Activated T-helper 2 cell treated with anti-CD3 and anti-CD28 coated beads, Interferon-gamma antibody, Interleukin-2, Interleukin-4, amounts not matched to agents 10 μg/mL and 5 μg/mL and 100 μg/mL, durations not matched to agents 14 hours and 24 hours and 36 hours (primary cell): ENCODE data around the gene KIAA1671. TPM values are rescaled to one million over a fixed set of nuclear protein-coding genes. Genes with fewer than 3 reads are reported as not detected.
A peak's percentile ranks its signal among the peaks of the same experiment; 100 is the strongest.

Experiments
- DNase-seq: peaks from one replicate; pipeline ENCODE4 v3.0.0; 2021; ENCODE audit warnings: low spot score
- H3K27ac Mint-ChIP-seq: one replicate; pipeline ENCODE4 v1.8.0; 2021; ENCODE audit warnings: mixed read lengths
- H3K27me3 Mint-ChIP-seq: one replicate; pipeline ENCODE4 v1.8.0; 2021; ENCODE audit warnings: low read depth, mixed read lengths
- H3K36me3 Mint-ChIP-seq: one replicate; pipeline ENCODE4 v1.8.0; 2021; ENCODE audit warnings: low read depth, mixed read lengths
- H3K4me1 Mint-ChIP-seq: one replicate; pipeline ENCODE4 v1.8.0; 2021; ENCODE audit warnings: low read depth, mixed read lengths
- H3K4me3 Mint-ChIP-seq: one replicate; pipeline ENCODE4 v1.8.0; 2021; ENCODE audit warnings: low read depth, mild to moderate bottlenecking, moderate library complexity, mixed read lengths
- H3K9me3 Mint-ChIP-seq: one replicate; pipeline ENCODE4 v1.8.0; 2021; ENCODE audit warnings: mixed read lengths
- intact Hi-C: fragments of 100-400 bp; cut with micrococcal nuclease; formaldehyde crosslinking; loops from one replicate; pipeline ENCODE4 v1.15.1; 2023
- total RNA-seq: library from RNA; stranded (reverse); gene quantifications from 2 replicates; pipeline ENCODE4 v1.2.3, GENCODE V29; 2022

KIAA1671 gene
- total RNA-seq, 1 donor from 2014 or later, result 10.5 TPM

- Mint-ChIP-seq H3K9me3 (no peaks in the 10 kb centered on the region), H3K4me1 (peaks cover 42% of the 10 kb centered on the region), H3K27ac (no peak overlapping the region), H3K27me3 (no peaks in the 10 kb centered on the region), H3K36me3 (no peaks in the 10 kb centered on the region), H3K4me3 (no peak overlapping the region)
- intact Hi-C loops, result no loop called here
- DNase-seq, result no peak
These were observed 37.9 kb downstream of the KIAA1671 start for GRCh38 chr22:24990344-24990905.

GRCh38 chr22:24992946-24993345 lies 40.4 kb downstream of the KIAA1671 start:
- no peak overlapping the region for H3K4me3 Mint-ChIP-seq
- peaks cover 46% of the 10 kb centered on the region for H3K4me1 Mint-ChIP-seq
- no peaks in the 10 kb centered on the region for H3K36me3 Mint-ChIP-seq
- H3K9me3 Mint-ChIP-seq, result no peaks in the 10 kb centered on the region
- no peaks in the 10 kb centered on the region for H3K27me3 Mint-ChIP-seq
- no peak for DNase-seq
- intact Hi-C loops, result no loop called here
- H3K27ac Mint-ChIP-seq, result no peak overlapping the region

- intact Hi-C loops, result loop anchor here (1.0 to 2.0 kb wide), 2 partner anchors 54 to 61 kb away; no protein-coding TSS in a partner anchor
- peak overlapping the region; percentile 85 for H3K27ac Mint-ChIP-seq
- H3K4me3 Mint-ChIP-seq, result no peak overlapping the region
- H3K4me1 Mint-ChIP-seq, result peaks cover 44% of the 10 kb centered on the region
- H3K9me3 Mint-ChIP-seq, result no peaks in the 10 kb centered on the region
- no peaks in the 10 kb centered on the region for H3K36me3 Mint-ChIP-seq
- peak; percentile 63 for DNase-seq
- no peaks in the 10 kb centered on the region for H3K27me3 Mint-ChIP-seq
These were observed 41.7 kb downstream of the KIAA1671 start for GRCh38 chr22:24994070-24994763.

- H3K27me3 Mint-ChIP-seq, result no peaks in the 10 kb centered on the region
- H3K9me3 Mint-ChIP-seq, result no peaks in the 10 kb centered on the region
- H3K4me3 Mint-ChIP-seq, result no peak overlapping the region
- intact Hi-C loops, result loop anchor here (2.0 kb wide), 1 partner anchor 59 kb away; no protein-coding TSS in a partner anchor
- DNase-seq, result no peak
- peak overlapping the region; percentile 9 for H3K27ac Mint-ChIP-seq
- no peaks in the 10 kb centered on the region for H3K36me3 Mint-ChIP-seq
- peaks cover 39% of the 10 kb centered on the region for H3K4me1 Mint-ChIP-seq
These were observed 43.2 kb downstream of the KIAA1671 start for GRCh38 chr22:24995649-24996180.

- intact Hi-C loops, result no loop called here
- Mint-ChIP-seq H3K27me3 (no peaks in the 10 kb centered on the region), H3K4me1 (peaks cover 41% of the 10 kb centered on the region), H3K9me3 (peaks cover 4% of the 10 kb centered on the region), H3K27ac (no peak overlapping the region), H3K36me3 (no peaks in the 10 kb centered on the region), H3K4me3 (no peak overlapping the region)
- no peak for DNase-seq
These were observed 44.0 kb downstream of the KIAA1671 start for GRCh38 chr22:24996420-24996952.

- intact Hi-C loops, result no loop called here
- peaks cover under 1% of the 10 kb centered on the region for H3K36me3 Mint-ChIP-seq
- no peaks in the 10 kb centered on the region for H3K27me3 Mint-ChIP-seq
- peaks cover 38% of the 10 kb centered on the region for H3K4me1 Mint-ChIP-seq
- H3K27ac Mint-ChIP-seq, result no peak overlapping the region
- DNase-seq, result no peak
- H3K9me3 Mint-ChIP-seq, result peaks cover 6% of the 10 kb centered on the region
- no peak overlapping the region for H3K4me3 Mint-ChIP-seq
These were observed 44.5 kb downstream of the KIAA1671 start for GRCh38 chr22:24997023-24997422.

GRCh38 chr22:25000686-25001085 lies 48.2 kb downstream of the KIAA1671 start:
- DNase-seq, result no peak
- H3K27ac Mint-ChIP-seq, result no peak overlapping the region
- intact Hi-C loops, result no loop called here

GRCh38 chr22:25002241-25002985 lies 49.9 kb downstream of the KIAA1671 start:
- H3K27ac Mint-ChIP-seq, result no peak overlapping the region
- peaks cover 8% of the 10 kb centered on the region for H3K36me3 Mint-ChIP-seq
- no peak for DNase-seq
- H3K4me1 Mint-ChIP-seq, result peaks cover 10% of the 10 kb centered on the region
- H3K27me3 Mint-ChIP-seq, result no peaks in the 10 kb centered on the region
- no peak overlapping the region for H3K4me3 Mint-ChIP-seq
- H3K9me3 Mint-ChIP-seq, result peaks cover 15% of the 10 kb centered on the region
- intact Hi-C loops, result no loop called here

More at GRCh38 chr22:25000686-25001085, 48.2 kb downstream of the KIAA1671 start:
- no peaks in the 10 kb centered on the region for H3K27me3 Mint-ChIP-seq
- peaks cover 15% of the 10 kb centered on the region for H3K9me3 Mint-ChIP-seq
- H3K4me1 Mint-ChIP-seq, result peaks cover 19% of the 10 kb centered on the region
- H3K36me3 Mint-ChIP-seq, result peaks cover 8% of the 10 kb centered on the region
- no peak overlapping the region for H3K4me3 Mint-ChIP-seq

- Mint-ChIP-seq H3K36me3 (peaks cover 8% of the 10 kb centered on the region), H3K27ac (no peak overlapping the region), H3K27me3 (peaks cover 1% of the 10 kb centered on the region), H3K4me1 (peaks cover 7% of the 10 kb centered on the region), H3K9me3 (peaks cover 12% of the 10 kb centered on the region), H3K4me3 (no peak overlapping the region)
- intact Hi-C loops, result no loop called here
- DNase-seq, result no peak
These were observed 53.8 kb downstream of the KIAA1671 start for GRCh38 chr22:25006354-25006753.

GRCh38 chr22:25007444-25008106 lies 55.1 kb downstream of the KIAA1671 start:
- Mint-ChIP-seq H3K27me3 (peaks cover 1% of the 10 kb centered on the region), H3K4me3 (no peak overlapping the region), H3K4me1 (peaks cover 2% of the 10 kb centered on the region), H3K36me3 (peaks cover 3% of the 10 kb centered on the region), H3K27ac (no peak overlapping the region), H3K9me3 (peaks cover 4% of the 10 kb centered on the region)
- intact Hi-C loops, result no loop called here
- DNase-seq, result no peak

- no peak overlapping the region for H3K4me3 Mint-ChIP-seq
- H3K27ac Mint-ChIP-seq, result no peak overlapping the region
- peaks cover 1% of the 10 kb centered on the region for H3K27me3 Mint-ChIP-seq
- peaks cover 2% of the 10 kb centered on the region for H3K4me1 Mint-ChIP-seq
- no peak for DNase-seq
- intact Hi-C loops, result no loop called here
- peaks cover 3% of the 10 kb centered on the region for H3K36me3 Mint-ChIP-seq
- H3K9me3 Mint-ChIP-seq, result peaks cover 3% of the 10 kb centered on the region
These were observed 56.1 kb downstream of the KIAA1671 start for GRCh38 chr22:25008666-25009065.

GRCh38 chr22:25012741-25013143 lies 60.2 kb downstream of the KIAA1671 start:
- intact Hi-C loops, result no loop called here
- no peaks in the 10 kb centered on the region for H3K36me3 Mint-ChIP-seq
- no peak overlapping the region for H3K4me3 Mint-ChIP-seq
- H3K27me3 Mint-ChIP-seq, result peaks cover 7% of the 10 kb centered on the region
- H3K9me3 Mint-ChIP-seq, result no peaks in the 10 kb centered on the region
- DNase-seq, result no peak
- H3K27ac Mint-ChIP-seq, result no peak overlapping the region
- H3K4me1 Mint-ChIP-seq, result no peaks in the 10 kb centered on the region
